ENCODE data around the gene ARHGAP10.
"Not testable (repeated sequence)": the region's sequence is repeated elsewhere in the genome, so short reads cannot be mapped to it uniquely, and the experiment has no call there.

ARHGAP10 gene

GRCh38 chr4:147912106-147912505 is 180.2 kb downstream of the ARHGAP10 start:
- DNase-seq (ENCODE audit: low read depth): not testable (repeated sequence)

GRCh38 chr4:147913137-147913536 is 181.2 kb downstream of the ARHGAP10 start:
- no peak for DNase-seq (ENCODE audit: low read depth)

- no peak for DNase-seq (ENCODE audit: low read depth)
These were observed 184.5 kb downstream of the ARHGAP10 start for GRCh38 chr4:147916351-147916750.

- no peak for DNase-seq (ENCODE audit: low read depth)
These were observed 191.5 kb downstream of the ARHGAP10 start for GRCh38 chr4:147923381-147923780.

GRCh38 chr4:147923854-147924253 is 192.0 kb downstream of the ARHGAP10 start:
- no peak for DNase-seq (ENCODE audit: low read depth)

- DNase-seq (ENCODE audit: low read depth): no peak
These were observed 192.9 kb downstream of the ARHGAP10 start for GRCh38 chr4:147924604-147925412.

GRCh38 chr4:147927377-147928137 is 195.7 kb downstream of the ARHGAP10 start:
- DNase-seq (ENCODE audit: low read depth): no peak

GRCh38 chr4:147928400-147928799 is 196.5 kb downstream of the ARHGAP10 start:
- no peak for DNase-seq (ENCODE audit: low read depth)

DNA sequence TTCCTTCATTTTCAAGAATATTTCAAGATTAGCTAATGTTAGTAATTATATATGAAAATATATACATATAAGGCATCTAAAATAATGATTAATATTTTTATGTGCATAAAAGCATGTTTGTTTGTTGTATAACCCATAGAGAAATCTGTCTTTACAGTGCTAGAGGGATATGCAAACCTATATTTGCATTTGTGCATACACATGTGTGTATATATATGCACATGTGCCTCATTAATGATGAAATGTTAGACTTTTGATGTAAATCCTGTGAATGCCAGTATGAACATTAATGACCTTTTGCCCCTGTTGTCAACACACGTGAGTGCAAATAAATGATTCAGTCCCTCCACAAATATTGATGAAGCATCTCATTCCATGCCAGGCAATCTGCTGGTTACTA is 197.9 kb downstream of the ARHGAP10 start:
- DNase-seq (ENCODE audit: low read depth): no peak

DNA sequence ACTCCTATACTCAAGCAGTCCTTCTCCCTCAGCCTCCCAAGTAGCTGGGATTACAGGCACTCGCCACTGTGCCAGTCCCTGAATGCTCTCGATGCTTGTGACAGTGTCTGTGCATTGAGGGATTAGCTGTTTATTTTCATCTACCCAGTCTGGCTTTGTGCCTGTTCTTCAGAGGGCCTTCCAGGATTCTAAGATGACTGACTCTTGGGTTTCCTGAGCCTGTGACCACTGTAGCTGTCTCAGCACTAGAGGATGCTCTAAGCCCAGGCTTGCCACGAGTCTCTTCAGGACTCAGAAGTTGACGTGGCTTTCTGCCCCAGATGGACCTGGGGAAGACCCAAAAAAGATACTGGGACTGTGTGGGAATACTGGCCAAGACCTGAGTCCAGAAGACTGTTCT is 201.4 kb downstream of the ARHGAP10 start:
- DNase-seq (ENCODE audit: low read depth): no peak

GRCh38 chr4:147933779-147934178 is 201.9 kb downstream of the ARHGAP10 start:
- DNase-seq (ENCODE audit: low read depth): no peak

GRCh38 chr4:147938496-147938895 is 206.6 kb downstream of the ARHGAP10 start:
- DNase-seq (ENCODE audit: low read depth): no peak

- DNase-seq (ENCODE audit: low read depth): no peak
These were observed 208.3 kb downstream of the ARHGAP10 start for GRCh38 chr4:147940171-147940570.

- no peak for DNase-seq (ENCODE audit: low read depth)
These were observed 209.5 kb downstream of the ARHGAP10 start for GRCh38 chr4:147941373-147941772.

DNA sequence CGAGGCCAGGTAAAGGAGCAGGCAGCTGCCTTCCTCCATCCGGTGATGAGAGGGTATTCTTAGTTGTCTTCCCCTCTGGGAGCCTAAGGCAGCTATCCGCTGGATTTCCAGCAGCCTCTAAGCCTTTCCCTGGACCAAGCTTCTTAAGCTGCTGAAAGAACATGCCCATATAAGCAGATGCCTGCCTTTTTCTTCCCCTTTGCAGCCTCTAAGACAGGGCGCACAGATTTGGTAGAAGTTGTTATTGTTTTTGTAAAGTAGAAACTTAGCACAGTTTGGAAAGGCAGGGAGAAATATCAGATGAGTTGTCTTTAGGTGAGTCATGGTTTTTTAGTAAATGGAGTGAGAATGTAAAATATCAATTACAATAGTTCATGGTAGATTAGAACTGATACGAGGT is 210.8 kb downstream of the ARHGAP10 start:
- no peak for DNase-seq (ENCODE audit: low read depth)

- no peak for DNase-seq (ENCODE audit: low read depth)
These were observed 211.3 kb downstream of the ARHGAP10 start for GRCh38 chr4:147943159-147943638.

GRCh38 chr4:147944249-147944648 is 212.4 kb downstream of the ARHGAP10 start:
- DNase-seq (ENCODE audit: low read depth): no peak

- DNase-seq (ENCODE audit: low read depth): no peak
These were observed 212.9 kb downstream of the ARHGAP10 start for GRCh38 chr4:147944670-147945260.

DNA sequence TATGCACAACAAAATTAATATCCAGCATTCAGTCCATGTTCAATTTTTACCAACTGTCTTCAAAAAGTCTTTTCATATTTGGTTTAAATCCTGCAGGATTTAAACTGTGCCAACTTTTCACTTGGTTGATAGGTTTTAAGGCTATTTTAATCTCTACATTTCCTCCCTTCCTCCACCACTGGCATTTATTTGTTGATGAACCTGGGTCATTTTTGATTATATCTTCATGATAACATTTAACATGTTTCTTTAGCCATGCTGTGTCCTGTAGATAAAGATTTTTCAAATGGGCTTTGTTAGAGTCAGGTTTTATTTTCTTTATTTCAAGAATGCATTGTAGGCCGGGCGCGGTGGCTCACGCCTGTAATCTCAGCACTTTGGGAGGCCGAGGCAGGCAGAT is 216.4 kb downstream of the ARHGAP10 start:
- DNase-seq (ENCODE audit: low read depth): no peak

GRCh38 chr4:147950261-147950660 is 218.4 kb downstream of the ARHGAP10 start:
- no peak for DNase-seq (ENCODE audit: low read depth)

- DNase-seq (ENCODE audit: low read depth): no peak
These were observed 219.0 kb downstream of the ARHGAP10 start for GRCh38 chr4:147950841-147951240.

- DNase-seq (ENCODE audit: low read depth): no peak
These were observed 223.0 kb downstream of the ARHGAP10 start for GRCh38 chr4:147954850-147955249.

Measured in stimulated activated CD8-positive, alpha-beta memory T cell treated with anti-CD3 and anti-CD28 coated beads, Interleukin-12 subunit alpha, Interleukin-12 subunit beta, amount 100 ng/mL, for 1 hour (primary cell).